Muscle layer of duodenum (tissue), 2 donors: ENCODE results near the gene PAN3.
"Not testable (repeated sequence)": the region's sequence is repeated elsewhere in the genome, so short reads cannot be mapped to it uniquely, and the experiment has no call there.

ENCODE experiments used
- H3K27ac ChIP-seq: one replicate; pipeline ENCODE4 v1.7.0; 2013; ENCODE audit warnings: mild to moderate bottlenecking, low read length
- H3K27me3 ChIP-seq: one replicate; pipeline ENCODE4 v1.7.0; 2013; ENCODE audit warnings: low read depth, mild to moderate bottlenecking, control low read depth, low read length
- H3K36me3 ChIP-seq, 2 donors: one replicate each; pipeline ENCODE4 v1.7.0; 2013; ENCODE audit warnings: low read length in 2 of 2, control low read depth in 1 of 2, mild to moderate bottlenecking in 1 of 2; ENCODE audit not compliant: insufficient read depth in 2 of 2, control insufficient read depth in 1 of 2
- H3K4me1 ChIP-seq, 2 donors: one replicate each; pipeline ENCODE4 v1.7.0; 2013; ENCODE audit warnings: low read length in 2 of 2, mild to moderate bottlenecking in 2 of 2, control low read depth in 1 of 2, moderate library complexity in 1 of 2; ENCODE audit not compliant: insufficient read depth in 2 of 2, control insufficient read depth in 1 of 2
- H3K4me3 ChIP-seq, 2 donors: one replicate each; pipeline ENCODE4 v1.7.0; 2013; ENCODE audit warnings: low read length in 2 of 2, low read depth in 1 of 2, mild to moderate bottlenecking in 1 of 2
- H3K9me3 ChIP-seq, 2 donors: one replicate each; pipeline ENCODE4 v1.7.0; 2013; ENCODE audit warnings: low read length in 2 of 2, control low read depth in 1 of 2, mild to moderate bottlenecking in 1 of 2; ENCODE audit not compliant: control insufficient read depth in 1 of 2
- donor health status: healthy.

PAN3 gene

GRCh38 chr13:28138012-28138755 lies at the start of gene PAN3:
Gene PAN3 (plus strand): TSS chr13:28138545. CDS start chr13:28138658, 113 bp downstream.
- peak within 1 kb of the TSS; percentile 97 to 99 for H3K4me3 ChIP-seq
- no peaks in the 10 kb centered on the region for H3K27me3 ChIP-seq
- no peaks in the 10 kb centered on the region for H3K9me3 ChIP-seq
- H3K36me3 ChIP-seq: peaks cover 0 to 5% of the 10 kb centered on the region in 2 donors
- H3K4me1 ChIP-seq: peaks cover 5 to 28% of the 10 kb centered on the region in 2 donors
- peak within 1 kb of the TSS; percentile 91 for H3K27ac ChIP-seq

- Histone ChIP-seq H3K4me3 (no peak overlapping the region), H3K27ac (no peak overlapping the region), H3K9me3 (no peaks in the 10 kb centered on the region), H3K4me1 (no peaks in the 10 kb centered on the region), H3K36me3 (no peaks in the 10 kb centered on the region), H3K27me3 (no peaks in the 10 kb centered on the region)
Measured at GRCh38 chr13:28089065-28089464, 49.3 kb upstream of the PAN3 start.

- Histone ChIP-seq H3K36me3 (no peaks in the 10 kb centered on the region), H3K4me1 (no peaks in the 10 kb centered on the region), H3K4me3 (no peak overlapping the region), H3K9me3 (no peaks in the 10 kb centered on the region), H3K27ac (no peak overlapping the region), H3K27me3 (peaks cover under 1% of the 10 kb centered on the region)
Measured at GRCh38 chr13:28092431-28092830, 45.9 kb upstream of the PAN3 start.

- no peaks in the 10 kb centered on the region for H3K36me3 ChIP-seq
- H3K4me3 ChIP-seq: no peak overlapping the region
- no peak overlapping the region for H3K27ac ChIP-seq
- H3K9me3 ChIP-seq: peaks cover 0 to 5% of the 10 kb centered on the region in 2 donors
- H3K27me3 ChIP-seq: peaks cover 5% of the 10 kb centered on the region
- no peaks in the 10 kb centered on the region for H3K4me1 ChIP-seq
Measured at GRCh38 chr13:28093881-28094280, 44.5 kb upstream of the PAN3 start.

- Histone ChIP-seq H3K9me3 (peaks cover 0 to 5% of the 10 kb centered on the region in 2 donors), H3K4me1 (no peaks in the 10 kb centered on the region), H3K27ac (no peak overlapping the region), H3K4me3 (no peak overlapping the region), H3K36me3 (no peaks in the 10 kb centered on the region), H3K27me3 (peaks cover 6% of the 10 kb centered on the region)
Measured at GRCh38 chr13:28094306-28094705, 44.0 kb upstream of the PAN3 start.

GRCh38 chr13:28097503-28097902 lies 40.8 kb upstream of the PAN3 start:
- Histone ChIP-seq H3K4me1 (peaks cover 0 to 17% of the 10 kb centered on the region in 2 donors), H3K27ac (no peak overlapping the region), H3K9me3 (peaks cover 0 to 5% of the 10 kb centered on the region in 2 donors), H3K36me3 (no peaks in the 10 kb centered on the region), H3K4me3 (no peak overlapping the region), H3K27me3 (peaks cover 18% of the 10 kb centered on the region)

GRCh38 chr13:28099396-28100149 lies 38.8 kb upstream of the PAN3 start:
- H3K36me3 ChIP-seq: no peaks in the 10 kb centered on the region
- H3K4me3 ChIP-seq: peak overlapping the region; percentile 16 to 72
- peaks cover 0 to 17% of the 10 kb centered on the region in 2 donors for H3K4me1 ChIP-seq
- H3K27me3 ChIP-seq: peaks cover 18% of the 10 kb centered on the region
- no peak overlapping the region for H3K27ac ChIP-seq
- peaks cover 0 to 5% of the 10 kb centered on the region in 2 donors for H3K9me3 ChIP-seq

GRCh38 chr13:28100150-28101121 lies 37.9 kb upstream of the PAN3 start, which contains the start of gene FLT3:
Gene FLT3 (minus strand): TSS chr13:28100576. CDS start chr13:28100510, 66 bp downstream.
- Histone ChIP-seq H3K27me3 (peaks cover 18% of the 10 kb centered on the region), H3K4me3 (peak within 1 kb of the TSS; percentile 16 to 72), H3K27ac (no peak within 1 kb of the TSS), H3K9me3 (peaks cover 0 to 5% of the 10 kb centered on the region in 2 donors), H3K4me1 (peaks cover 0 to 17% of the 10 kb centered on the region in 2 donors), H3K36me3 (no peaks in the 10 kb centered on the region)

GRCh38 chr13:28101886-28102285 lies 36.5 kb upstream of the PAN3 start:
- H3K36me3 ChIP-seq: not testable (repeated sequence)
- peaks cover 18% of the 10 kb centered on the region for H3K27me3 ChIP-seq

GRCh38 chr13:28106976-28107375 lies 31.4 kb upstream of the PAN3 start:
- no peaks in the 10 kb centered on the region for H3K4me1 ChIP-seq
- no peaks in the 10 kb centered on the region for H3K36me3 ChIP-seq
- no peaks in the 10 kb centered on the region for H3K9me3 ChIP-seq
- no peak overlapping the region for H3K27ac ChIP-seq
- H3K4me3 ChIP-seq: no peak overlapping the region
- no peaks in the 10 kb centered on the region for H3K27me3 ChIP-seq

More at GRCh38 chr13:28101886-28102285, 36.5 kb upstream of the PAN3 start:
- H3K9me3 ChIP-seq, H3K27ac ChIP-seq, H3K4me3 ChIP-seq: not testable (repeated sequence)
- peaks cover 0 to 17% of the 10 kb centered on the region in 2 donors for H3K4me1 ChIP-seq
